HUES64 (cell line): ENCODE results near the gene RAB11FIP4.
"Not testable (repeated sequence)": the region's sequence is repeated elsewhere in the genome, so short reads cannot be mapped to it uniquely, and the experiment has no call there.

Experiments used
- H3K27ac ChIP-seq: 2 replicates; pipeline ENCODE4 v1.7.0; 2013; ENCODE audit warnings: low read depth, low read length, inconsistent platforms
- H3K27me3 ChIP-seq: 2 replicates; pipeline ENCODE4 v1.6.1; 2013; ENCODE audit warnings: mild to moderate bottlenecking, low read length; ENCODE audit not compliant: insufficient read depth
- H3K36me3 ChIP-seq: 2 replicates; pipeline ENCODE4 v1.6.1; 2013; ENCODE audit warnings: mild to moderate bottlenecking, low read length; ENCODE audit not compliant: insufficient read depth
- H3K4me1 ChIP-seq: 2 replicates; pipeline ENCODE4 v1.6.1; 2013; ENCODE audit warnings: mild to moderate bottlenecking, low read length, moderate library complexity; ENCODE audit not compliant: insufficient read depth
- H3K4me3 ChIP-seq: 2 replicates; pipeline ENCODE4 v1.5.1; 2013; ENCODE audit warnings: mild to moderate bottlenecking, low read length, moderate library complexity
- H3K9ac ChIP-seq: 2 replicates; pipeline ENCODE4 v1.6.1; 2013; ENCODE audit warnings: mild to moderate bottlenecking, low read depth, low read length
- H3K9me3 ChIP-seq: 2 replicates; pipeline ENCODE4 v1.6.1; 2013; ENCODE audit warnings: low read depth, low read length; ENCODE audit not compliant: insufficient read depth
- WGBS: fragments of 150-250, 120-280 bp; methylation state at CpG from one replicate; pipeline ENCODE4 v1.1.7; 2013; ENCODE audit warnings: missing lambda C conversion rate; 5-methylcytosine and 5-hydroxymethylcytosine counted together

RAB11FIP4 gene

DNA sequence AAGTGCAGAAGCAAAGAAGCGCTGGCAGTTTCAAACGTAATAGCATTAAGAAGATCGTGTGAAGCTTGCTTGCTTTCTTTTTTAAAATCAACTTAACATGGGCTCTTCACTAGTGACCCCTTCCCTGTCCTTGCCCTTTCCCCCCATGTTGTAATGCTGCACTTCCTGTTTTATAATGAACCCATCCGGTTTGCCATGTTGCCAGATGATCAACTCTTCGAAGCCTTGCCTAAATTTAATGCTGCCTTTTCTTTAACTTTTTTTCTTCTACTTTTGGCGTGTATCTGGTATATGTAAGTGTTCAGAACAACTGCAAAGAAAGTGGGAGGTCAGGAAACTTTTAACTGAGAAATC is 17.4 kb upstream of the RAB11FIP4 start:
- no peaks in the 10 kb centered on the region for H3K9me3 ChIP-seq
- 95% methylated on average over 6 of the region's 6 CpGs for WGBS
- no peak overlapping the region for H3K9ac ChIP-seq
- H3K27ac ChIP-seq = no peak overlapping the region
- H3K36me3 ChIP-seq = peaks cover 14% of the 10 kb centered on the region
- no peaks in the 10 kb centered on the region for H3K27me3 ChIP-seq
- no peak overlapping the region for H3K4me3 ChIP-seq
- H3K4me1 ChIP-seq = peaks cover 8% of the 10 kb centered on the region

DNA sequence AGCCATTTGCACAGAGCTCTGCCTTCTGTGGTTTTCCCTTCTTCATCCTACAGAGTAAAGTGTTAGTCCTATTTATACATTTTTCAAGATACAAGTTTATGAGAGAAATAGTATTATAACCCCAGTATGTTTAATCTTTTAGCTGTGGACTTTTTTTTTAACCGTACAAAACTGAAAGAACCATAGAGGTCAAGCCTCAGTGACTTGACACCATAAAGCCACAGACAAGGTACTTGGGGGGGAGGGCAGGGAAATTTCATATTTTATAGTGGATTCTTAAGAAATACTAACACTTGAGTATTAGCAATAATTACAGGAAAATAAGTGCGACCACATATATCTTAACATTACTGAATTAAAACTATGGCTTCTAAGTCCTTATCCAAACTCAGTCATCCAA is 17.0 kb upstream of the RAB11FIP4 start:
- H3K9me3 ChIP-seq = no peaks in the 10 kb centered on the region
- 94% methylated on average over 2 of the region's 2 CpGs for WGBS
- H3K27me3 ChIP-seq = no peaks in the 10 kb centered on the region
- H3K27ac ChIP-seq = no peak overlapping the region
- peaks cover 8% of the 10 kb centered on the region for H3K4me1 ChIP-seq
- H3K36me3 ChIP-seq = peaks cover 14% of the 10 kb centered on the region
- no peak overlapping the region for H3K9ac ChIP-seq
- no peak overlapping the region for H3K4me3 ChIP-seq

DNA sequence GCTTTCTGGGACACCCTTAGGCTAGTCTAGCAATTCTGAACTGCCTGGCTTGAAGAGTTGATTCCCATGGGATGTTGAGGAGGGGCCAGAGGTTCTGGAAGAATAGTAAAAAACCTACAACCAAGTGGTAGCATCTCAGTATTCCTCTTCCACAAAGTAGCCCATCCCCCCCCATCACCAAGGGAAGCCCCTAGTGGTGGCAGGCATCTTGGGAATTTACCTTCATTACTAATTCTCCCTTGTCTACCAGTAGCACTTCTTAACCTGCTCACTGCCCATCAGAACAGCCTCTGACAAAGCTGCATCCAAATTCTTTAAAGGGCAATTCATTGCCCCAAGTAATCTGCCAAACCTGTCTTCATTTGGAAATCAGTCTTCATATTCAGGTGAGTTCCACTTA is 12.8 kb upstream of the RAB11FIP4 start:
- Histone ChIP-seq H3K27me3 (no peaks in the 10 kb centered on the region), H3K4me1 (peaks cover 8% of the 10 kb centered on the region), H3K36me3 (peaks cover 9% of the 10 kb centered on the region), H3K4me3 (no peak overlapping the region), H3K9me3 (no peaks in the 10 kb centered on the region), H3K27ac (no peak overlapping the region), H3K9ac (no peak overlapping the region)

DNA sequence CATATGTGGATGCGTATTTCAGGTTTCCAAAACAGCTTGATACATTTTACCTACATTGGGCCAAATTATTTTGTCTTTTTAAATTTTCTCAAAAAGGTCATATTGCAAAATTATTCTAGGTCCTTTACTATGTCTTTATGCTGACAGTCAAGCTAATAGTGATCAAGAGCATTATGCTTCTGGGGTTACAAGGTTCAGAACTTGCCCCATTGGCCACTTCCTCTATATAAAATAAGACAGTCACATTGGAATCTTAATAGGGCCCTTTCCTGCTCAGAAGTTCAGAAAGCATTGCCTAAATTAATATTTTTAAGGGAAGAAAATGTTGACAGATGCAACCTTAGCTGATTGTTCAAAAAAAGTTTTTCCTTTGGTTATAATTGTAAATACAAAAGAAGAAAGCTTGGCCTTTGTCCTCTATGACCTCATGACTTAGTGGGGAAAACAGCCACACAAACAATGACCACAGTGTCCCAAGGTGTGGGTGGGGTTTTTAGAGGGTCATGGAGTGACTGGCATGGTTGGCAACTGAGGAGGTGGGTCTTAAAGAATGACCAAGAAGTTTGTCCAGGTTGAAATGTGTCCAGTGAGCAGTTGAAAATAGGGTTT is 11.8 kb upstream of the RAB11FIP4 start:
- Histone ChIP-seq H3K4me3 (no peak overlapping the region), H3K4me1 (peaks cover 8% of the 10 kb centered on the region), H3K9me3 (no peaks in the 10 kb centered on the region), H3K9ac (no peak overlapping the region), H3K27ac (no peak overlapping the region), H3K27me3 (no peaks in the 10 kb centered on the region), H3K36me3 (no peaks in the 10 kb centered on the region; the same call in 1 of the 2 replicates)
- 100% methylated on average over 1 of the region's 1 CpG for WGBS

DNA sequence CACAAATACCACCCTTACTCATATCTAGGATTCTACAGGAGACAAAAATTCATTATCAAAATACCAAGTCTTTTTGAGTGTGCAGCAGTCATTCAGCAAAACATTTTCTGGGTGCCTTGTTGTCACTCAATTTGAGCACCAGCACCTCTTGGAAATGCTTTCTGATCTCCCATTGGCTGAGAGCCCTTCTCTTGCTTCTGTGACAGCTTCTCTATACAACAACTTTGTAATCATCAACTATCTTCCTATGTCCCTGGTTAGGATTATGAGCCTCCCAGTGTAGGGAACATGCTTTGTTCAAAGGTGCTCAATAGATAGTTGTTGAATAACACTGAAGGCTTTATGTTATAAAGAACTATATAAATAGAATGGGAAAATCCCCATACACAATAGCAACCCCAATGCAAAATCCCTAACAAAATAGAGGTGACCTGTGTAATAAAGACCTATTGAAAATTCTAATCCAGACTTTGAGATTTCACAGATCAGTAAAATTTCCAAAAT is 10.3 kb upstream of the RAB11FIP4 start:
- no peak overlapping the region for H3K9ac ChIP-seq
- no peaks in the 10 kb centered on the region for H3K9me3 ChIP-seq
- no peaks in the 10 kb centered on the region for H3K27me3 ChIP-seq
- H3K4me1 ChIP-seq = peaks cover 8% of the 10 kb centered on the region
- no peaks in the 10 kb centered on the region for H3K36me3 ChIP-seq
- H3K27ac ChIP-seq = no peak overlapping the region
- H3K4me3 ChIP-seq = no peak overlapping the region

DNA sequence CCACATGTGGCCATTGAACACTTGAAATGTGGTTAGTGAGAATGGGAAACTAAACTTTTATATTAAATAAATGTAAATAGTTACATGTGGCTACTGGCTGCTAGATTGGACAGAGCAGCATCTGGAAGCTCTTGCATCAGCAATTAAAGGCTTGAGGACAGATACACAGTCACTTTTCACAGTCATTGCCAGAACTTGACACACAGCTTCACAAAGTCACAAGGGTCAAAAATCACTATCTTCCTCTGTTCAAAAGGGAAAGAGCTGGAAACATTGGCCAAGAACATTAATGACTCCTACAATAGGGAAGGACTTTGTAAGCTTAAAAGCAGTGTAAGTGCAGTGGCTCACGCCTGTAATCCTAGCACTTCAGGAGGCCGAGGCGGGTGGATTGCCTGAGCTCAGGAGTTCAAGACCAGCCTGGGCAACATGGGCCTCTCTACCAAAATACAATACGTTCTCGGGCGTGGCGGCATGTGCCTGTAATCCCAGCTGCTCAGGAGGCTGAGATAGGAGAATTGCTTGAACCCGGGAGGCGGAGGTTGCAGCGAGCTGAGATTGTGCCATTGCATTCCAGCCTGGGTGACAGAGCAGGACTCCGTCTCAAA is 8.7 kb upstream of the RAB11FIP4 start:
- not testable (repeated sequence) for H3K9ac ChIP-seq, H3K9me3 ChIP-seq, H3K36me3 ChIP-seq, H3K4me1 ChIP-seq, H3K27me3 ChIP-seq, H3K27ac ChIP-seq, H3K4me3 ChIP-seq
- WGBS = 95% methylated on average over 11 of the region's 11 CpGs

DNA sequence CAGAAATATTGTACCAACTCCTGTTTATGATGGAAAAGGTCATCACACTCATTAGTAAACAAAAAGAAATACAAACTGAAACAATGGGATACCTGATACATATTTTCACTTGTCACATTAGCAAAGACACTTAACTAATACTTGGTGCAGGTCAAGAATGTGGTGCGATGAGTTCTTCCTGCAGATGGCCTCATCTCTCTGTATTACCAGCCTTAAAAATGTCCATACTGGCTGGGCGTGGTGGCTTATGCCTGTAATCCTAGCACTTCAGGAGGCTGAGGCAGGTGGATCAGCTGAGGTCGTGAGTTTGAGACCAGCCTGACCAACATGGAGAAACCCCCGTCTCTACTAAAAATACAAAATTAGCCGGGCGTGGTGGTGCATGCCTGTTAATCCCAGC is 8.0 kb upstream of the RAB11FIP4 start:
- WGBS = 90% methylated on average over 6 of the region's 6 CpGs
- H3K27me3 ChIP-seq, H3K9me3 ChIP-seq, H3K27ac ChIP-seq, H3K36me3 ChIP-seq, H3K9ac ChIP-seq, H3K4me1 ChIP-seq, H3K4me3 ChIP-seq: not testable (repeated sequence)

DNA sequence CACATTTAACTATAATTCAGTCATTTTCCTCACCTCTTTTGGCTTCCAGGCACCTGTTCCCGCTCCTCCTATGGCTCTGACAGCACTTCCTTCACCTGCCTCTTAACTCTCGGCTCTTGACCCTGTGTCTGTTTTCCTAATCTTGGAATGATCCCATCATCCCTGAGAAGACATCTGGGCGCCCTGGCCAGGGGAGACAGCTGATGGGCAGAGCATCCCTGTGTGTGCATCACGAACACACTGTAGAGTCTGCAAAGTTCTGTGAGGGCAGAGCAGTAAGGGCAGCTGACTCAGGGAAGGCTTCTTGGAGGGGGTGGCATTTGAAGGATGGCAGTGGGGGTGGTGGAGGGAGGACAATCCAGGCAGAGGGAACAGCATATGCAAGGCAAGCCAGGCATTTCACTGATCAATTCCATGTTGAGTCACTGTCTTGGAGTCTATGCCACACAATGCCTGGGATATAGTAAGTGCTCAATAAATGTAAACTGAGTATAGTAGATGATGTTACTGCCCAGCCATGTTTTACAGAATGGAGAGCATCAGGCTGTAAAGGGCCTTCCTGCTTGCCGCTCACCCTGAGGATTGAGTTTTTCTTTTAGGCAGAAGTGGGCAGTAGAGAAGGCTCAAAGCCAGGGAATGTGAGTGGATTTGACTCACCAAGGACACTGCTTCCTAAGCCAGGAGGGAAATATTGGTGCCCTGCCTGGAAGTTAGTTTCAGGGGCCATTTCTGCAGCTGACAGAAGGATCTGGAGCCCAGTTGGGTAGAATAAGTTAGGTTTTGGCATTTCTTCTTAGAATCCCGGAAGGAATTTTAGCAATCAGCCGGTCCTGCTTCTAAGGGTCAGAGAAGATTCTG is 5.8 kb upstream of the RAB11FIP4 start:
- no peak overlapping the region for H3K27ac ChIP-seq
- H3K4me1 ChIP-seq = peaks cover 7% of the 10 kb centered on the region; the same call in 1 of the 2 replicates
- WGBS = 93% methylated on average over 7 of the region's 7 CpGs
- H3K27me3 ChIP-seq = peaks cover 12% of the 10 kb centered on the region
- no peak overlapping the region for H3K4me3 ChIP-seq
- no peaks in the 10 kb centered on the region for H3K9me3 ChIP-seq
- no peaks in the 10 kb centered on the region for H3K36me3 ChIP-seq
- no peak overlapping the region for H3K9ac ChIP-seq

DNA sequence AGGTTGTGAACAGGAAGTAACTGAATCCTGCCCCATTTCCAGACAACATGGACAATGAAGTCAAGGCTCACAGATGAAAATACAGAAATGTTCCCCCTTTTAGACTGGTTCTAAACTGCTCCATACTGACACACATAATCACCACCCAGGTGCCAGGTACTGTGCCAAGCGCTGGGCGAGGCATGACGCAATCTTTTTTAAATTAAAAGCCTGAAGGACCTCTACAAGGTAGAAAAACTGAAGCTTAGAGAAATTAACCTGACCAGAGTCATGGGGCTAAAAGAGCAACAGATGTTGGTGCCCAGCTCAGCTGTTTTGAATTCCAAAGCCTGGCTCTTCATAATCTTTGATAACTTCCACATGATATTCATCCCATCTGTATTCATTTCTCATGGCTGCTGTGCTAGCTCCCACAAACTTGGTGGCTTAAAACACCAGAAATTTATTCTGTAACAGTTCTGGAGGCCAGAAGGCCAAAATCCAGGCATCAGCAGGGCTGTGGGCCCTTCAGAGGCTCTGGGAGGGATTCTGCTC is 4.9 kb upstream of the RAB11FIP4 start:
- Histone ChIP-seq H3K9me3 (no peaks in the 10 kb centered on the region), H3K4me1 (peaks cover 7% of the 10 kb centered on the region; the same call in 1 of the 2 replicates), H3K36me3 (no peaks in the 10 kb centered on the region), H3K4me3 (no peak overlapping the region), H3K27me3 (peaks cover 19% of the 10 kb centered on the region), H3K27ac (no peak overlapping the region), H3K9ac (no peak overlapping the region)
- WGBS = 93% methylated on average over 3 of the region's 3 CpGs

DNA sequence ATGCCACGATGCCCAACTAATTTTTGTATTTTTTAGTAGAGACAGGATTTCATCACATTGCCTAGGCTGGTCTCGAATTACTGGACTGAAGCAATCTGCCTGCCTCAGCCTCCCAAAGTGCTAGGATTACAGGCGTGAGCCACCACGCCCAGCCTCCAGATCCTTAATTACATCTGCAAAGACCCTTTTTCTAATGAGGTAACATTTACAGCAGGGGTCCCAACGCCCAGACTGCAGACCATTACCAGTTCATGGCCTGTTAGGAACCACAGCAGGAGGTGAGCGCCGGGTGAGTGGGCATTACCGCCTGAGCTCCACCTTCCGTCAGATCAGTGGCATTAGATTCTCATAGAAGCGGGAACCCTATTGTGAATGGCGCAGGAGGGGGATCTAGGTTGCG is 4.0 kb upstream of the RAB11FIP4 start:
- Histone ChIP-seq H3K4me1 (peaks cover 7% of the 10 kb centered on the region; the same call in 1 of the 2 replicates), H3K9ac (no peak overlapping the region), H3K36me3 (no peaks in the 10 kb centered on the region), H3K27me3 (peaks cover 26% of the 10 kb centered on the region), H3K4me3 (no peak overlapping the region), H3K9me3 (no peaks in the 10 kb centered on the region), H3K27ac (no peak overlapping the region)
- 86% methylated on average over 12 of the region's 12 CpGs for WGBS

DNA sequence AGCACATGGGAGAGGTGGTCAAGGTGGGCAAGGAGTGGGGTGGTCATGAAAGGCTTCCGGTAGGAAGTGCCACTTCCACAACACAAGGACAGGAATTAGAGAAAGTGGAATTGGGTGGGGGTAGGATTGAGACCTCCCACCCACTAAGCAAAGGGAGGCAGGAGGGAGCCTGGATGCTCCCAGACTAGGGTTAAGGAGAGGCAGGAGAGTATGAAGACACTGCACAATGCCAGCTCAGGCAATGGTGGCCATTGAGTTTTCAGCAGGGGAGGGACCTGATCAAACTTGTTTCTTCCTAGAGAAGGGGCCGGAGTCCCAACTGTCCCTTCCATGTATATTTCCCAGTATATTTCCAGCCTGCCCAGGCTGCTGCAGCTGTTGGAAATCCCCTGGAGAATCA is 3.1 kb upstream of the RAB11FIP4 start:
- no peaks in the 10 kb centered on the region for H3K36me3 ChIP-seq
- H3K27me3 ChIP-seq = peaks cover 35% of the 10 kb centered on the region
- H3K4me1 ChIP-seq = peaks cover 7% of the 10 kb centered on the region; the same call in 1 of the 2 replicates
- no peak overlapping the region for H3K9ac ChIP-seq
- H3K9me3 ChIP-seq = no peaks in the 10 kb centered on the region
- no peak overlapping the region for H3K4me3 ChIP-seq
- no peak overlapping the region for H3K27ac ChIP-seq
- WGBS = 95% methylated on average over 2 of the region's 2 CpGs
